Kasumi-1 (cell line): ENCODE results near the gene MOB3C.
"Not testable (repeated sequence)": the region's sequence is repeated elsewhere in the genome, so short reads cannot be mapped to it uniquely, and the experiment has no call there.

ENCODE experiments used
- DNase-seq, 2 experiments: peaks; one replicate each; lab custom pipeline; 2025; lab: John Stamatoyannopoulos, UW

Gene MOB3C

GRCh38 chr1:46616277-46617107 is at the start of gene MOB3C:
Gene MOB3C, minus strand, starts transcription at chr1:46616811. Its CDS starts 3,490 bp downstream, at chr1:46613321.
- peak; percentile 45 to 50 for DNase-seq

DNA sequence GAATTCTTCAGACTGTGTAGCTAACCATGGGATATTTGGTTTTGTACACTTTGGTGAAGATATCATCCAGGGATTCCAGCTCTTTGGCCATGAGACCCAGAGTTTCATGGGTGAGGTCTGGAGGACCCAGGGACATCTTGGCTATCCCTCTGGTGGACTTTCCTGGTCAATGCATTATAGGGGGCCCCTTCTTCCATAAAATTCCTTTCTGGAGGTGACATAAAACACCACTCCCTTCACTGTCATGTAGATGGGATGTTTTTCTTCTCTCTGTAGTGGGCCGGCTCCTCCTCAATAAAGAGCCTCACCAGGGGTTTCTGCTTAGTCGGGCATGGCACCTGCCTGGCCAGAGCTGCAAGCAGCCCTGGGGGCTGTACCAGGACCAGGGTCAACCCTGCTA is 49.4 kb upstream of the MOB3C start:
- no peak for DNase-seq

DNA sequence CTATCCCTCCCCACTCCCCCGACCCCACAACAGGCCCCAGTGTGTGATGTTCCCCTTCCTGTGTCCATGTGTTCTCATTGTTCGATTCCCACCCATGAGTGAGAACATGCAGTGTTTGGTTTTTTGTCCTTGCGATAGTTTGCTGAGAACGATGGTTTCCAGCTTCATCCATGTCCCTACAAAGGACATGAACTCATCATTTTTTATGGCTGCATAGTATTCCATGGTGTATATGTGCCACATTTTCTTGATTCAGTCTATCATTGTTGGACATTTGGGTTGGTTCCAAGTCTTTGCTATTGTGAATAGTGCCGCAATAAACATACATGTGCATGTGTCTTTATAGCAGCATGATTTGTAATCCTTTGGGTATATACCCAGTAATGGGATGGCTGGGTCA is 46.3 kb upstream of the MOB3C start:
- DNase-seq: not testable (repeated sequence)

DNA sequence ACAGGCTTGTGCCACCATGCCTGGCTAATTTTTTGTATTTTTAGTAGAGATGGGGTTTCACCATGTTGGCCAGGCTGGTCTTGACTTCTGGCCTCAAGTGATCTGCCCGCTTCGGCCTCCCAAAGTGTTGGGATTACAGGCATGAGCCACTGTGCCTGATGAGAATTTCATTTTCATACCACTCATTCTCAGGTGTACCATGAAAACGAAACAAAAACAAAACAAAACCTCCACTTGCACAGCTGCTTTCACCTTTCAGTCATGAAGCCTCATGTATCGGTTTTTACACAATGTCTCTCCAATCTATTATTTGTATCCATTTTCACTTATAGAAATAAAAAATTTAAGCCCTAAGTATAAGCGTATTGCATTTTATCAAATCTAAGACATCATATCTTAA is 43.5 kb upstream of the MOB3C start:
- DNase-seq: not testable (repeated sequence)

- no peak for DNase-seq
Observed at GRCh38 chr1:46659307-46659870, 42.8 kb upstream of the MOB3C start.

DNA sequence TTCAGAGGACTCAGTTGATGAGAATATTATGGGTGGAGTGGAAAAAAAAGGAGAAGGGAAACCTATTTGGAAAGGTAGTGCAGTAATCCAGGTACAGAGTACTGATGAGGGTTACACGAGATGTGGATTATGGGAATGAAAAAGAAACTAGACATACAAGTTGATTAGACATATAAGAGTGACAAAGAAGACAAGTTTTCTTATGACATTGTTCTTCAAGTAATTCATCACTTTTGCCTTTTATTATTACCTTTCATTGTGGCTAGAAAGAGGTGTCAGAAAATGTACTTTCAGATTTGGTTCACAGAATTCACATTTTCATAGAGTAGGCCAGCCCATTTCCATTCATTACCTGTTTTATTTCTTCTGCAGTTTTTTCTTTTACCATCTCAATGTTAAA is 41.2 kb upstream of the MOB3C start:
- DNase-seq: no peak

GRCh38 chr1:46656643-46657042 is 40.0 kb upstream of the MOB3C start:
- no peak for DNase-seq

DNA sequence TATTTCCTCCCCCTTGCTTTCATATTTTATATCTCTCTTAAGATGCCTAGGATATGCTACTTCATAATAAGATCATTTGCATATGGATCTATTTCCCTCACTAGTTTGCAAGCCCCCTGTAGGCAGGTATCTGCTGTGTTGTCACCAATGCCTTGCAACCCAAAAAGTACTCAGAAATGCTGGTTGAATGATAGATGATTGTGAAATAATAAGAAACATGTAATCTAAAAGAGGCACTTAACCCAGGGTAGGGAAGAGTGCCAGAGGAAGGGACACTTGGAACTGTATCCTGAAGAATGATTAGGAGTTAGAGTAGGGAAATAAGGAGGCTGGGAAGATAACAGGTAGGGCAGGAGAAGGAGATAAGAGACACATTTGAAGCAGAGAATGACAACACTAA is 39.2 kb upstream of the MOB3C start:
- DNase-seq: no peak

DNA sequence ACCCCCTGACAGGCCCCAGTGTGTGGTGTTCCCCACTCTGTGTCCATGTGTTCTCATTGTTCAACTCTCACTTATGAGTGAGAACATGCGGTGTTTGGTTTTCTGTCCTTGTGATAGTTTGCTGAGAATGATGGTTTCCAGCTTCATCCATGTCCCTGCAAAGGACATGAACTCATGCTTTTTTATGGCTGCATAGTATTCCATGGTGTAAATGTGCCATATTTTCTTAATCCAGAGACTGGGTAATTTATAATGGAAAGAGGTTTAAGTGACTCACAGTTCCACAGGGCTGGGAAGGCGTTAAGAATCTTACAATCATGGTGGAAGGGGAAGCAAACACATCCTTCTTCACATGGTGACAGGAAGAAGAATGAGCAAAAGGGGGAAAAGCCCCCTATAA is 38.1 kb upstream of the MOB3C start:
- DNase-seq: not testable (repeated sequence)

DNA sequence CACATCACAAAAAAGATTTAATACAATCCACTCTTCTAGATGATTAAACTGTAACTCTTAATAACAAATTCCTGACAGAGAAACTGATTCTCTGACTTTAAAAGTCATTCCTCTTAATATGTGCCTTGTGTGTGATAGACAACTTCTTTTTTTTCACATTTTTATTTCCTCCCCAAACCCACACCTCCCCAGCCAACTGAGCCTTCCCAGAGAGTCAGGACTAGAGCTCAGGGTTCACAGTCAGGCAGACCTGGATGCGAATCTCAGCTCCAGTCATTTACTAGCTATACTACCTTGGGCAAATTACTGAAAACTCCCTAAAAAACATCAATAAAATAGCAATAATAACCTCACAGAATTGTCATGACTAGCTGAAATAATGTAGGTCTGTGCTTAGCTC is 37.4 kb upstream of the MOB3C start:
- DNase-seq: no peak

- DNase-seq: no peak
Observed at GRCh38 chr1:46653405-46653958, 36.9 kb upstream of the MOB3C start.

DNA sequence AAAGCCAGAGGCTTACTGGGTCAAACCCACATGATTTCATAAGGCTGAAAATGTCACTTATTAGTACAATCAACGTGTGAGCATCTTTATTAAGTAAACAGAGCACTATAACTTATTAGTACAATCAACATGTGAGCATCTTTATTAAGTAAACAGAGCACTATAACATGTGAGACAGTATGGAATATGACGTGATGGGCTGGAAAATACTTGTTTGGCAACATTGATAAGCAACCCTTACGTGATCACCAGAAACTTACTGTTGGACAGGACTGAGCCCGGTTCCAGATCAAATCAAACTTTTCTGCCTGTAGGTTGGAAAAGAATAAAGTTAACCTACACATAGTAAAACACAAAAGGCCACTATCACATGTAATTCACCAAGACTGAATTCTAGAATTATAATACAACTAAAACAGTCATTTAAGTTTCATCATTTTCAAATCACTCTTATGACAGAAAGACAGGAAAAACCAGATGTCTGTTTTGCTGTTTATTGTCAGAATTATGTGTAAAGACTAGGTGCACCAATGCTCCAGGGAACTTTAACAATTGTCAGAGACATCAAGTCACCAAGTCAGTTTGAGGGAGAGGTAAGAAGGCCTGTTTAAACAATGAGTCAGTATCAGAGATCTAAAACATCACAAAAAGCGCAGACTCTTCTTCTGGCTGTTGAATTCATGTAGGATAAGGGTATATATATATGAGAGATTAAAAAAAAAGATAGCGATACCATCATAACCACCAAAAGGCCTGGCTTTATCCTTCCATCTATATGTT is 35.9 kb upstream of the MOB3C start:
- no peak for DNase-seq

- not testable (repeated sequence) for DNase-seq
Observed at GRCh38 chr1:46651152-46651551, 34.5 kb upstream of the MOB3C start.

DNA sequence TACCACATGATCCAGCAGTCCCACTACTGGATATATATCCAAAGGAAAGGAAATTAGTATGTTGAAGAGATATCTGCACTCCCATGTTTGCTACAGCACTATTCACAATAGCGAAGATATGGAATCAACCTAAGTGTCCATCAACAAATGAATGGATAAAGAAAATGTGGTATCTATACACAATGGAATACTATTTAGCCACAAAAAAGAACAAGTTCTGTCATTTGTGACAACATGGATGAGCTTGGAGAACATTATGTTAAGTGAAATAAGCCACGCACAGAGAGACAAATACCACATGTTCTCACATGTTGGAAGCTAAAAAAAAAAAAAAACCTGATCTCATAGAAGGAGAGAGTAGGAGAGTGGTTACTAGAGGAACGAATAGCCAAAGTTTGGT is 33.9 kb upstream of the MOB3C start:
- no peak for DNase-seq

DNA sequence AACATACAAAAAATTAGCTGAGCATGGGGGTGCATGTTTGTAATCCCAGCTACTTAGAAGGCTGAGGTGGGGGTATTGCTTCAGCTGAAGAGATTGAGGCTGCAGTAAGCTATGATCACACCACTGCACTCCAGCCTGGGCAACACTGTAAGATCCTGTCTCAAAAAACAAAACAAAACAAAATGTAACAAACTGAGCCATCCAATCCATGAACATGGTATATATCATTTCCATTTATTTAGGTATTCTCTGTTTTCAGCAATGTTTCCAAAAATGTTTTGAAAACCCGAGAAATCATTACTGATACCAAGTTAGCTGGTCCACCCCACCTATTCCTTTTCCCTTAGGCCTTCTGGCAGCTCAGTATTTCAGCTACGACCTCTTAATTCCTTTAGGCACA is 33.2 kb upstream of the MOB3C start:
- no peak for DNase-seq

DNA sequence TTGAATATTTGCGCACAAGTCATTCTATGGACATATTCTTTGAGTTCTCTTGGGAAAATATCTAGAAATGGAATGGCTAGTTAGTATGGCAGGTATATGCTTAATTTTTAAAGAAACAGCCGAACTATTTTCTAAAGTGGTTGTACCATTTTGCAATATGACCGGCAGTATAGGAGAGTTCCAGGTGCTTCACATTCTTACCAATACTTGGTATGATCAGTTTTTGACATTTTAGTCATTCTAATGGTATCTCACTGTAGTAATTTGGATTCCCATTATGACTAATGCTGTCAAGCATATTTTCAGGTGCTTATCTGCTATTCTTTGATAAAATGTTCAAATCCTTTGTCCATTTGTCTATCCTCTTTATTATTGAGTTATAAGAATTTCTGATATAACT is 31.0 kb upstream of the MOB3C start:
- DNase-seq: no peak

DNA sequence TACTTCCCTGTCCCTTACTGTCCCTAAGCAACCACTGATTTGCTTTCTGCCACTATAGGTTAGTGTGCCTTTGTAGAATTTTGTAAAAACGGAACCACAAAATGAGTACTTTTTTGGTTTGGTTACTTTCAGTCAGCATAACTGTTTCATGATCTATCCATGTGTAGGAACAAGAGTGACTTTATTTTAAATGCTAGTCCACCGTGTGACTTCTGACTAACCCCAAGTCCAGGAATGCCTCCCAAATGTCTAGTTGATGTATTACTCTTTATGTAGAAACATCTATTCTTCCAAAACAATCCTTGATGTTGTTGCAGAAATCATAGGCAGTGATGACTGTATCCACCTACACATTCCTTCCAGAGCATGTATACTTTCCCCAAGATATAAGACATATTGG is 30.2 kb upstream of the MOB3C start:
- no peak for DNase-seq

DNA sequence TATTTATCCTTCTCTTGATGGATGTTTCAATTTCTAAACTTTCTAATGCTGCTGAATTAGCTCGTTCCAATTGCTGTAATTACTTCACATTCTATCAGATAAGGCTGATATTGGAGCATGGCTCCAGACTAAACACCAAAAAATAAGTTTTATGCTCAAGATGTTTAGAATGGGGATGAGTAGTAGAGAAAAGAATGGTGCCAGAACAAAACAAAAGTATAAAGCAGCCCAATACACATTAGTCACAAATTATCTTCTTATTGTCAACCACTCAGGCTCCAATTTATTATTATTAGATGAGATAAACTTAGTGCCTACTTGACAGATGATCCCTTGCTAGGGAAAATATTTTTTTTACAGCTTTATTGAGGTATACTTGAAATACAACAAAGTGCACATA is 29.7 kb upstream of the MOB3C start:
- DNase-seq: no peak

DNA sequence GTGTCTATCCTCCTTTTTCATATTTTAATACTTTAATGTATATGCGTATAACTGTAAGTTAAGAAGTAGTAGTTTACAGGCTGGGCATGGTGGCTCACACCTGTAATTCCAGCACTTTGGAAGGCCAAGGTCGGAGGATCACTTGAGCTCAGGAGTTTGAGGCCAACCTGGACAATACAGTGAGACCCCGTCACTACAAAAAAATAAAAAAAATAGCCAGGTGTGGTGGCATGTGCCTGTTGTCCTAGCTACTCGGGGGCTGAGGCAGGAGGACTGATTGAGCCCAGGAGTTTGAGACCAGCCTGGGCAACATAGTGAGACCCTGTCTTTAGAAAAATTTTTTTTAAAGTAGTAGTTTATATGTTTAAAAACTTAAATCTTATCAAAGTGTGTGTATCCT is 29.2 kb upstream of the MOB3C start:
- no peak for DNase-seq

DNA sequence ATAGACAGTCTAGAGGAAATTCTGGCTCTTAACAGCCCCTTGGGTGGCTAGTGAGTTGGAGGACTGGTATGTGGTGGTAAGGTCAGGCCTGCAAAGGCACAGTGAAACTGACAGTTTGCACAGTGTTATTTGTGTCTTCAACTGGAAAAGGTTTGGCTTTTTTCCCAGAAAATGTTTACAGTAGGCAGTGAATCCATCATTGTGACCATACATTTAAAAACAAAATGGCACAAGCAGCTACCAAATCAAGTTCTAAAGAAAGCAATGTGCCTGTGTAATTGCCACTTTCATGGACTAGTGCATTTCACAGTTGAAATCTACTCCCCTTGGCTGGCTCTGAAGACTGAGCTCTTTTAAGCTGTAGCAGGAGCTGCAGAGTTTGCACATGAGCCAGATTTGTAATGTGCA is 26.8 kb upstream of the MOB3C start:
- no peak for DNase-seq

- DNase-seq: peak; percentile 32 to 36
Observed at GRCh38 chr1:46642115-46642680, 25.6 kb upstream of the MOB3C start.

GRCh38 chr1:46639547-46639946 is 22.9 kb upstream of the MOB3C start:
- DNase-seq: no peak
